Endothelial cell of umbilical vein (primary cell): ENCODE results near the gene POLN. TPM values are rescaled to one million over a fixed set of nuclear protein-coding genes. Genes with fewer than 3 reads are reported as not detected.

Experiments used
- BruUV-seq: library from RNA; stranded (reverse); fragments of 400-500 nt; replicated peaks from 2 replicates; lab custom pipeline; 2021; lab: Mats Ljungman, UMichigan
- CTCF ChIA-PET: fragments of 300-600, 350-600 bp; sonication (Branson Sonifier 250); formaldehyde crosslinking; loops from one replicate; lab custom pipeline; 2021; ENCODE audit warnings: antibody characterized with exemption, inconsistent platforms; lab: Charles Lee
- POLR2A ChIA-PET: fragments of 300-600, 350-600 bp; sonication (Branson Sonifier 250); formaldehyde crosslinking; loops from one replicate; lab custom pipeline; 2021; ENCODE audit warnings: antibody characterized with exemption, inconsistent platforms; lab: Charles Lee
- DNase-seq: peaks from one replicate; pipeline ENCODE4 v3.0.0-alpha.2; 2011; ENCODE audit warnings: low read depth, low spot score
- FAIRE-seq: peaks from 2 replicates; lab custom pipeline; 2011; peaks lifted over from hg19 to GRCh38; lab: Jason Lieb, UNC
- H2AFZ ChIP-seq: 2 replicates; pipeline ENCODE4 v1.6.0; 2012; ENCODE audit warnings: low read depth, low read length, control low read depth, inconsistent platforms
- H3K27ac ChIP-seq: 2 replicates; pipeline ENCODE4 v1.5.1; 2011; ENCODE audit warnings: low read depth, mild to moderate bottlenecking, control low read depth, low read length, moderate library complexity; ENCODE audit not compliant: insufficient read depth
- H3K27me3 ChIP-seq, 2 experiments: 2 replicates each; pipeline versions ENCODE4 v1.6.0 to v1.6.1; 2011; ENCODE audit warnings: low read length in 2 of 2, mixed read lengths in 1 of 2; ENCODE audit not compliant: control insufficient read depth in 2 of 2, insufficient read depth in 2 of 2
- H3K36me3 ChIP-seq, 2 experiments: 2 replicates in 1 of 2; 3 replicates in 1 of 2; pipeline ENCODE4 v1.5.1; 2011; ENCODE audit warnings: low read length in 2 of 2, mild to moderate bottlenecking in 1 of 2, moderate library complexity in 1 of 2; ENCODE audit not compliant: control insufficient read depth in 2 of 2, insufficient read depth in 2 of 2; ENCODE audit errors: extremely low read depth in 1 of 2
- H3K4me1 ChIP-seq: 3 replicates; pipeline ENCODE4 v1.5.1; 2011; ENCODE audit warnings: mild to moderate bottlenecking, low read length; ENCODE audit not compliant: control insufficient read depth, insufficient read depth; ENCODE audit errors: extremely low read depth
- H3K4me2 ChIP-seq: 2 replicates; pipeline ENCODE4 v1.6.1; 2011; ENCODE audit warnings: low read length, control low read depth, mixed read lengths; ENCODE audit not compliant: insufficient read depth
- H3K4me3 ChIP-seq, 3 experiments: fragments of 200-600 bp in 1 of 3; sonication (generic), shearing (Covaris generic) in 1 of 3; replicated peaks in 1 of 3; 2 replicates each; pipeline ENCODE4 v1.5.1; 2011 to 2016; ENCODE audit warnings: control low read depth in 3 of 3, low read length in 3 of 3, mild to moderate bottlenecking in 2 of 3, inconsistent platforms in 1 of 3, low read depth in 1 of 3, moderate library complexity in 1 of 3; ENCODE audit not compliant: insufficient read depth in 1 of 3
- H3K79me2 ChIP-seq: 2 replicates; pipeline ENCODE4 v1.6.0; 2012; ENCODE audit warnings: low read length, inconsistent platforms; ENCODE audit not compliant: control insufficient read depth, insufficient read depth
- H3K9ac ChIP-seq: replicated peaks from 2 replicates; pipeline ENCODE3; 2011; ENCODE audit warnings: low read length, control low read depth; ENCODE audit not compliant: insufficient read depth; ENCODE audit errors: extremely low read depth
- H3K9me1 ChIP-seq: replicated peaks from 3 replicates; pipeline ENCODE4 v1.6.0; 2011; ENCODE audit warnings: mild to moderate bottlenecking, low read length; ENCODE audit not compliant: control insufficient read depth, insufficient read depth; ENCODE audit errors: extremely low read depth
- H3K9me3 ChIP-seq: replicated peaks from 2 replicates; pipeline ENCODE4 v1.5.1; 2012; ENCODE audit warnings: low read length, inconsistent platforms; ENCODE audit not compliant: control insufficient read depth, insufficient read depth
- H4K20me1 ChIP-seq: replicated peaks from 2 replicates; pipeline ENCODE3; 2011; ENCODE audit warnings: mild to moderate bottlenecking, low read length; ENCODE audit not compliant: control insufficient read depth, insufficient read depth; ENCODE audit errors: extremely low read depth
- CTCF ChIP-seq, 2 donors: IDR thresholded peaks; 1 replicate in 1 of 2; 2 replicates in 1 of 2; pipeline ENCODE4 v1.5.1; 2011; ENCODE audit warnings: low read length in 2 of 2, mild to moderate bottlenecking in 2 of 2, moderate library complexity in 2 of 2, control low read depth in 1 of 2, inconsistent platforms in 1 of 2, low read depth in 1 of 2; ENCODE audit not compliant: insufficient read depth in 1 of 2; ENCODE audit errors: extremely low read depth in 1 of 2
- EZH2 ChIP-seq: IDR thresholded peaks from 2 replicates; pipeline ENCODE4 v1.6.1; 2012; ENCODE audit warnings: borderline replicate concordance, low read depth, mild to moderate bottlenecking, moderate library complexity, low read length, inconsistent platforms; ENCODE audit not compliant: severe bottlenecking
- FOS ChIP-seq: IDR thresholded peaks from 2 replicates; pipeline ENCODE4 v1.6.1; 2011; ENCODE audit warnings: mild to moderate bottlenecking, low read length, moderate library complexity, borderline replicate concordance; ENCODE audit not compliant: insufficient read depth
- GATA2 ChIP-seq: IDR thresholded peaks from 2 replicates; pipeline ENCODE4 v1.7.0; 2011; ENCODE audit warnings: low read depth, mild to moderate bottlenecking, moderate library complexity, mixed read lengths, low read length; ENCODE audit not compliant: insufficient read length, insufficient read depth
- JUN ChIP-seq: IDR thresholded peaks from 2 replicates; pipeline ENCODE4 v1.6.1; 2011; ENCODE audit warnings: borderline replicate concordance, low read depth; ENCODE audit not compliant: insufficient read length, insufficient read depth
- MAX ChIP-seq: IDR thresholded peaks from 2 replicates; pipeline ENCODE4 v1.6.1; 2011; ENCODE audit not compliant: insufficient read depth, insufficient read length
- MYC ChIP-seq: IDR thresholded peaks from one replicate; pipeline ENCODE4 v1.6.1; 2011; ENCODE audit warnings: mild to moderate bottlenecking, low read depth, low read length
- dilution Hi-C: fragments of 300-500 bp; cut with MboI; formaldehyde crosslinking; loops from one replicate; pipeline ENCODE4 v1.15.0; 2019; ENCODE audit warnings: low sequenced_read_pairs; ENCODE audit not compliant: extremely low pct_ligation_motif_present
- intact Hi-C: fragments of 100-400 bp; cut with micrococcal nuclease; formaldehyde crosslinking; loops from one replicate; pipeline ENCODE4 v1.10.0; 2022
- polyA plus RNA-seq, 4 experiments: library from polyadenylated mRNA; depleted of rRNA in 3 of 4; stranded (reverse) in 3 of 4; unstranded in 1 of 4; fragments of >200 nt; gene quantifications; 2 replicates each; pipeline versions ENCODE4 v1.2.1 to v1.2.3, GENCODE V29; 2011 to 2012; ENCODE audit warnings: missing spikeins in 1 of 4
- total RNA-seq: library from RNA; stranded (reverse); gene quantifications from 2 replicates; pipeline ENCODE4 v1.2.3, GENCODE V29; 2021

POLN gene
- total and polyA plus RNA-seq, 2 donors (not counting 3 experiments of a cell fraction or from before 2014, with no cell fraction given) = 1.3 to 4.2 TPM

- Histone ChIP-seq H3K4me3 (no peak overlapping the region), H3K9me3 (no peaks in the 10 kb centered on the region), H3K36me3 (peaks cover 2 to 52% of the 10 kb centered on the region in 2 experiments), H2AFZ (no peak overlapping the region), H3K79me2 (peaks cover 5% of the 10 kb centered on the region), H3K9ac (no peak overlapping the region), H4K20me1 (no peaks in the 10 kb centered on the region), H3K27me3 (no peaks in the 10 kb centered on the region), H3K4me2 (no peak overlapping the region), H3K27ac (no peak overlapping the region), H3K9me1 (no peaks in the 10 kb centered on the region), H3K4me1 (peaks cover 14% of the 10 kb centered on the region)
- DNase-seq (no peak), FAIRE-seq (no peak)
- TF ChIP-seq CTCF (IDR thresholded peaks at IDR 0.05; ENCODE audit: extremely low read depth in 1 of 2, insufficient read depth in 1 of 2, low read depth in 1 of 2, low read length in 2 of 2) = no peak
- TF ChIP-seq FOS = no peak
- TF ChIP-seq MAX = no peak
- no peak for TF ChIP-seq GATA2
- no peak for TF ChIP-seq MYC
- TF ChIP-seq EZH2 = no peak
- no peak for TF ChIP-seq JUN
- intact Hi-C loops (no loop called here), dilution Hi-C loops (no loop called here)
- BruUV-seq = no TSS peak
- ChIA-PET POLR2A (no interaction called here), CTCF (no interaction called here)
Observed at GRCh38 chr4:2254665-2255500, 13.0 kb upstream of the POLN start.
